CD4-positive, alpha-beta T cell (primary cell): ENCODE results near the gene LINGO4. TPM values are rescaled to one million over a fixed set of nuclear protein-coding genes. Genes with fewer than 3 reads are reported as not detected.

Source experiments
- ATAC-seq: fragments of 200-7000 bp; cut with Tn5 transposase; one replicate; pipeline ENCODE4 v1.10.0; 2022; ENCODE audit warnings: mild to moderate bottlenecking; ENCODE audit not compliant: poor library complexity
- CTCF ChIA-PET: fragments of 350-600 bp; sonication (Branson Sonifier 250); formaldehyde crosslinking; loops from one replicate; lab custom pipeline; 2021; ENCODE audit warnings: antibody characterized with exemption, inconsistent platforms; lab: Charles Lee
- POLR2A ChIA-PET: fragments of 350-600 bp; sonication (Branson Sonifier 250); formaldehyde crosslinking; loops from one replicate; lab custom pipeline; 2021; ENCODE audit warnings: antibody characterized with exemption, inconsistent platforms; lab: Charles Lee
- DNase-seq, 14 experiments: peaks; one replicate each; pipeline ENCODE4 v3.0.0-alpha.2; 2013 to 2020; ENCODE audit warnings: mixed read lengths in 2 of 14
- H3K27ac ChIP-seq, 2 donors: one replicate each; pipeline versions ENCODE4 v1.5.1 to v1.7.0; 2013; ENCODE audit warnings: low read length in 2 of 2, low read depth in 1 of 2, mild to moderate bottlenecking in 1 of 2
- H3K27me3 ChIP-seq, 2 experiments: 1 replicate in 1 of 2; 2 replicates in 1 of 2; pipeline versions ENCODE4 v1.6.1 to v1.7.0; 2013; ENCODE audit warnings: low read length in 2 of 2, control low read depth in 1 of 2, mild to moderate bottlenecking in 1 of 2, moderate library complexity in 1 of 2; ENCODE audit not compliant: insufficient read depth in 2 of 2, control insufficient read depth in 1 of 2
- H3K36me3 ChIP-seq: one replicate; pipeline ENCODE4 v1.6.1; 2013; ENCODE audit warnings: low read length, control low read depth; ENCODE audit not compliant: insufficient read depth
- H3K4me1 ChIP-seq: one replicate; pipeline ENCODE4 v1.6.1; 2013; ENCODE audit warnings: low read length, control low read depth; ENCODE audit not compliant: insufficient read depth
- H3K4me3 ChIP-seq: one replicate; pipeline ENCODE4 v1.5.1; 2013; ENCODE audit warnings: mild to moderate bottlenecking, low read length, moderate library complexity
- H3K9me3 ChIP-seq, 2 experiments: 1 replicate in 1 of 2; 2 replicates in 1 of 2; pipeline versions ENCODE4 v1.6.1 to v1.7.0; 2013; ENCODE audit warnings: low read length in 2 of 2, mild to moderate bottlenecking in 2 of 2, control low read depth in 1 of 2, moderate library complexity in 1 of 2; ENCODE audit not compliant: control insufficient read depth in 1 of 2, insufficient read depth in 1 of 2
- H3K27ac Mint-ChIP-seq: one replicate; pipeline ENCODE4 v1.8.0; 2020; ENCODE audit warnings: mixed read lengths
- H3K27me3 Mint-ChIP-seq: one replicate; pipeline ENCODE4 v1.8.0; 2021; ENCODE audit warnings: mixed read lengths
- H3K36me3 Mint-ChIP-seq: one replicate; pipeline ENCODE4 v1.8.0; 2021; ENCODE audit warnings: low read depth, mixed read lengths
- H3K4me1 Mint-ChIP-seq: one replicate; pipeline ENCODE4 v1.8.0; 2021; ENCODE audit warnings: low read depth, mixed read lengths
- H3K4me3 Mint-ChIP-seq: one replicate; pipeline ENCODE4 v1.8.0; 2020; ENCODE audit warnings: mild to moderate bottlenecking, mixed read lengths
- H3K9me3 Mint-ChIP-seq: one replicate; pipeline ENCODE4 v1.8.0; 2020; ENCODE audit warnings: mixed read lengths
- CTCF ChIP-seq: fragments of 200-600 bp; IDR thresholded peaks from one replicate; pipeline ENCODE4 v1.8.0; 2022; ENCODE audit warnings: antibody characterized with exemption, mild to moderate bottlenecking
- intact Hi-C, 2 experiments: fragments of 100-400 bp; cut with DNase I in 1 of 2; cut with micrococcal nuclease in 1 of 2; formaldehyde crosslinking; loops; one replicate each; pipeline versions ENCODE4 v1.15.1 to v1.9.0; 2023 to 2025; cut with DNase I, micrococcal nuclease
- total RNA-seq, 174 experiments: library from RNA in 2 of 174; stranded (reverse) in 2 of 174; gene quantifications; one replicate each; pipeline ENCODE4 v1.2.3 and lab custom pipeline; 2021 to 2026

Gene LINGO4
- total RNA-seq, 2 experiments from 2014 or later, result 0.06 to 0.16 TPM

GRCh38 chr1:151833172-151833900, 28.1 kb upstream of the LINGO4 start:
- Histone ChIP-seq H3K27ac (peak overlapping the region; percentile 21 to 64), H3K27me3 (no peaks in the 10 kb centered on the region), H3K36me3 (no peaks in the 10 kb centered on the region), H3K4me3 (peak overlapping the region; percentile 0), H3K4me1 (peaks cover 92% of the 10 kb centered on the region), H3K9me3 (no peaks in the 10 kb centered on the region)
- DNase-seq, result no peak
- ATAC-seq, result no peak
- H3K9me3 Mint-ChIP-seq, result no peaks in the 10 kb centered on the region
- H3K27ac Mint-ChIP-seq, result peak overlapping the region; percentile 73
- POLR2A ChIA-PET, result interaction anchor here (1.0 kb wide), 1 partner anchor 70 kb away, joined by 4 read pairs; the partner anchor contains the start of gene MRPL9
- CTCF ChIA-PET, result no interaction called here
- TF ChIP-seq CTCF, result no peak
- no peaks in the 10 kb centered on the region for H3K36me3 Mint-ChIP-seq
- H3K4me3 Mint-ChIP-seq, result peak overlapping the region; percentile 26
- peaks cover 92% of the 10 kb centered on the region for H3K4me1 Mint-ChIP-seq
- H3K27me3 Mint-ChIP-seq, result no peaks in the 10 kb centered on the region
- intact Hi-C loops, result no loop called here

- peaks cover 97% of the 10 kb centered on the region for H3K4me1 Mint-ChIP-seq
- H3K27me3 ChIP-seq, result no peaks in the 10 kb centered on the region
- no peak for TF ChIP-seq CTCF
- CTCF ChIA-PET, result no interaction called here
- ATAC-seq (no peak), DNase-seq (no peak)
- POLR2A ChIA-PET, result interaction anchor here (1.0 kb wide), 1 partner anchor 69 kb away, joined by 4 read pairs; the partner anchor contains the start of gene MRPL9
- intact Hi-C loops, result no loop called here
- no peaks in the 10 kb centered on the region for H3K36me3 ChIP-seq
- H3K27ac Mint-ChIP-seq, result peak overlapping the region; percentile 79
- H3K4me3 ChIP-seq, result peak overlapping the region; percentile 49
- H3K4me1 ChIP-seq, result peaks cover 95% of the 10 kb centered on the region
- peak overlapping the region; percentile 15 to 64 for H3K27ac ChIP-seq
- peak overlapping the region; percentile 40 for H3K4me3 Mint-ChIP-seq
- H3K9me3 Mint-ChIP-seq, result no peaks in the 10 kb centered on the region
- no peaks in the 10 kb centered on the region for H3K36me3 Mint-ChIP-seq
- H3K27me3 Mint-ChIP-seq, result no peaks in the 10 kb centered on the region
- H3K9me3 ChIP-seq, result no peaks in the 10 kb centered on the region
Measured at GRCh38 chr1:151832318-151832980, 27.2 kb upstream of the LINGO4 start.

GRCh38 chr1:151831605-151832004, 26.4 kb upstream of the LINGO4 start, which contains the start of gene RORC:
TSS of gene RORC (minus strand) at chr1:151831802. CDS start at chr1:151831764, 38 bp downstream.
- Histone ChIP-seq H3K4me3 (peak within 1 kb of the TSS; percentile 49), H3K27ac (peak within 1 kb of the TSS; percentile 15 to 64), H3K36me3 (no peaks in the 10 kb centered on the region), H3K9me3 (no peaks in the 10 kb centered on the region), H3K4me1 (peaks cover 95% of the 10 kb centered on the region), H3K27me3 (no peaks in the 10 kb centered on the region)
- Mint-ChIP-seq H3K27me3 (no peaks in the 10 kb centered on the region), H3K27ac (peak within 1 kb of the TSS; percentile 79), H3K4me1 (peaks cover 93% of the 10 kb centered on the region), H3K36me3 (no peaks in the 10 kb centered on the region), H3K9me3 (no peaks in the 10 kb centered on the region), H3K4me3 (peak within 1 kb of the TSS; percentile 59)
- no peak for ATAC-seq
- DNase-seq, result no peak
- TF ChIP-seq CTCF, result no peak
- POLR2A ChIA-PET, result interaction anchor here (0.5 kb wide), 1 partner anchor 15 kb away, joined by 3 read pairs; no protein-coding TSS in a partner anchor
- intact Hi-C loops, result no loop called here
- CTCF ChIA-PET, result interaction anchor here (0.9 kb wide), 1 partner anchor 12 kb away, joined by 3 read pairs; no protein-coding TSS in a partner anchor
